Activated CD4-positive, alpha-beta T cell treated with anti-CD3 and anti-CD28 coated beads for 24 hours (primary cell): Measurements from ENCODE around the gene FARS2.
"Not testable (repeated sequence)": the region's sequence is repeated elsewhere in the genome, so short reads cannot be mapped to it uniquely, and the experiment has no call there.

Experiments used
- DNase-seq, 2 donors: peaks; one replicate each; pipeline ENCODE4 v3.0.0-alpha.2; 2020; ENCODE audit warnings: low read depth in 2 of 2

The FARS2 gene

DNA sequence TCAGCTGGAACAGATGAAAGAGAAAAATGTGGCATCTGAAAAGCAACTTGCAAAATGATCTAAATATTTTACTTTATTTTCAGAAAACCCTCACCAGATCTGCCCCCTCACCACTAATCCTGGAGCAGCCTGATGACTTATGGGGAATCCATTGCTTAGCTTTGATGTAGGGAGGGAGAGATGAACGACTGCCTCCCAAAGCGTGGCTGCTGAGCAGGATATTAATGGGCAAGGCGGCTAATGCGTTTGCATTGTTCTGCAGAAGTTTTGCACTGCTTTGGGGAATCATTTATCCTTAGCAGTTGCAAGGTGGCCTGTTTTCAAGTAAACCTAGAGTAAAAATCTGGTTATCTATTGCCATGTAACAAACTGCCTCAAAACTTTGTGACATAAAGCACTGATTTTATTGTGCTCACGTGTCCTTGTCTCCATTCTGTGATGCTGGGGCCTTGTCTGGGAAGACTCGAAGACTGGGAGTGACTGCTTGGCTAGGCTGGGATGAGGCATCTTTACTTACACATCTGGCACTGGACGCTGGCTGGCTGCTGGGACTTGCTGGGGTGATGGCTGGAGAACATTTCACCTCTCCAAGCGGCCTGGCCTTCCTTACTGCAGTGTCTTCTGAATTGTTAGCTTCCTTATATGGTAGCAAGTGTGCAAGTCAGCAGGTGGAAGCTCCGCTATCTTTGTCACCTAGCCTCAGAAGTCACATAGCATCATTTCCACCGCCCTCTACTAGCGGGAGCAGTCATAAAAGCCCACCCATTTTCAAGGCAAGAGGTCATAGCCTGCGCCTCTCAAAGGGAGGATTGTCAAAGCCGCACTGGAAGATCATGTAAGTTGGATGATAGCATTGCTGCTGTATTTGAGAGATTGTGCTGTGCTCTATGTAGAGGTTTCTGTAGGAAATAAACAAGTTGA lies 432.2 kb downstream of the FARS2 start:
- DNase-seq: no peak

DNA sequence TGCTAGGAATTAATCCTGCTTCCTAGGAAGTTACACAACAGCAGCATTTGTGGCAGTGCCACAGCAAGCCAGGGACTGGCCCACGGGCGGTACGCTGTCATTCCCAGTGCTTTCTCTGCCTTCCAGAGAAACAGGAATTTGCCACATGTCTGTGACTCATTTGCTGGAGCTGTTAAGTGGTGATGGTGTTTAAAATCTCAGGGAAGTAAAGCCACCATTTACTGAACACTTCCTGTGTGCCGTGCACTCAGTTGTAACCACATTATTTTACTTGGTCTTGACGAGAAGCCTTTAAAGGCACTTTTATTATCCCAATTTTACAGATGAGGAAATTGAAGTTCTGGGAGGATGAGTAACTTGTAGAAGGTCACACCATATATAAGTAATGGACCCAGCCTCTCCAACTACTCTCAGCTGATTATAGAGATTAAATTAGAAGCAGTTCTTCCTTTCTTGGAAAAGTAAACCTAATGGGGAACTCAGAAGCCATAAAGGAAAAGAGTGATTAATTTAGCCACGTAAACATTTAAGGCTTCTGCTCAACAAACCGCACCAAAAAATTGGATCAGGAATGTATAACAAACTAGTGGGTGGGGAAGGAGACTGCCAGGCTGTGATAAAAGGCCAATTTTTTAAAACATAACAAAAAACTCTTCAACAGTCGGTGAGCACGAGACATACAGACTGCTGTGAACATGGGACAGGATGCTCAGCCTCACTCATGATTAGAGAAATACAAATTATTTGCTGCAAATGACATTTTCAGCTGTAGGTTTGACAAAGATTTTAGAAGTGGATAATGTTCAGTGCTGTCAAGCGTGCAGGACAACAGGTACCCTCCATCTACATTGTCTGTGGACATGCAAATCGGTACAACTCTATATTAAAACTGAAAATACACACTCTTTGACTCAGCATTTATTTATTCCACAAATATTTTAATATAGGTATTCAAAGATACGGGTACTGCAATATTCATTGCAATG lies 434.2 kb downstream of the FARS2 start:
- DNase-seq: no peak

DNA sequence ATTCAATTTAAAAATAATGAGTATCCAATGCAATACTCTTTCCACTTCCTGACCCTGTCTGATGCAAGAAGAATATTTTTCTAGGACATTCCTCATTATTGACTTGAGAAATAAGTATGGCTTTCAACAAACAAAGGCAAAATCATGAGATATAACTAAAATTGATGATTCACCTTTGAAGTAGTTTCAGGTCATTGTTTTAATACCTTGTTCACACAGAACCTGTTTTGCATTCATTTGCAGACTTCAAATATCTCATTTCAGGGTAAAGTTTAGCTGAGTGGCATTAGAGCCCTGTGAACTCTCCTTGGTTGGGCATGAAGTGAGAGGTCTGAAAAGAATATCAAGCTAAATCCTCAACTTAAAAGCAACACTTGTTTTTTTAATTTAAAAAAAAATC lies 436.2 kb downstream of the FARS2 start:
- DNase-seq: no peak

DNA sequence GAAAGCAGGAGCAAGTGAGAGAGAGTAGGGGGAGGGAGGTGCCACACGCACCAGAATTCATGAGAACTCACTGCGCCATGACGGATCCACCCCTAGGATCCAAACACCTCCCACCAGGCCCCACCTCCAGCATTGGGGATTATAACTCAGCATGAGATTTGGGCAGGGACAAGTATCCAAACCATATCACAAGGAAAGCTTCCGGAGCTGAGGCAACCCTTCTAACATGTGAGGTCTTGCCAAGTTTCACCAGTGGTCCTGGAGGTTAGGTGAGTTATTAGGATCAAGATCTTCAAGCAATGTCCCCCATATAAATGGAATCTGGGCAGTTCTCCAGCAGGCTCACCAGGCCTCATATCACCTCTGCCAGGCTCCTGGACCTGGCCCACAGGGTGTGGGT lies 437.0 kb downstream of the FARS2 start:
- DNase-seq: no peak

DNA sequence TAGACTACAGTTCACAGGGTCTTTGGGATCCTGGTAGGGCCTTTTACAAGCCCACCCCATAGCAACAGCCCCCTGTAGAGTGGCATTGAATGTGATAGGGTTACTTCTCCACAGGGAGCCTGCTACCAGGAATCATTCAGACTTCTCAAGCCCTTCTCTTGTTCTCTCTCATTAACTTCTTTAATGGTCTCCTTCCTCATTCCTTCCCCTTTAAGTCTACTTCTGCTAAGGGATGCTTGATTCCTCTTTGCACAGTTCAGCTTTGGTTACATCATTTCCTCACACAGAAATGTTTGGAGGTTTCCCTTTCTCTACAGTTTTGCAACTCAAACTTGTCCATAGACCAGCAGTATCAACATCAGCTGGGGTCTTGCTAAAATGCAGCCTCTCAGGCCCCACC lies 437.8 kb downstream of the FARS2 start:
- DNase-seq: not testable (repeated sequence)

DNA sequence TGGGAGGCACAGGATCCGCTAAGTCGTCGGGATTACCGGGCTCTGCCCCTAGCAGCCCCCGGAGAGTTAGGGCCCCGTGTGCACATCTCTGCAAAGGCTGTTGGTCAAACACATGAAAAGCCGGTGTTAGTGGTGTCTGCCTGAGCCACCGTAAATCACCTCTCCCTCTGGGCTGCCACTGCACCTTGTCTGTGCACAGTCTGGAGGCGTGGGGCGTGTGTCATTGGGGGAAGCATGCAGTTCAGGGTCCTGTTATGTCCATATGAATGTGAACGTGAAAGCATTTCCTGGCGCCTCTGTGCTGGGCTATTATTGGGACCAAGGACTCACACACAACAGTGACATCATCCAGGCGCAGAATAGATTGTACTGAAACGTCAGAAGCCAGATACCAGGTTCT lies 439.9 kb downstream of the FARS2 start:
- no peak for DNase-seq

DNA sequence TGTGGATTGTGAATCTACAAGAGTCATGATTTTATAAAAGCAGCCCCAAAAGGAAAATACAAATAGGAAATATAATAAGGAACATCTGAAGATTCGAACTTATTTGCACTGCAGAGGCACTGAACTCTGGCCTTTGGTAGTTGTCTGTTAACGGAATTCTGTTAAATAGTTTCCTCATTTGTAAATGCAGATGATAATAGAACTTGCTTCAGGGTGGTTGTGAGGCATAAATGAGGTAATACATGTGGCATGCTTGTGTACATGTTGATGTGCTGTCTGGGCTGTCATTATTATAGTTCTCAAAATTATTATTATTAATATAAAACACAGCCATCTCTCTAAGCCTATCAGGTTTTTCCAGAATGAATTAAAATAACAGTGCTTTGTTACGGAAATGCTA lies 443.4 kb downstream of the FARS2 start:
- DNase-seq: no peak

DNA sequence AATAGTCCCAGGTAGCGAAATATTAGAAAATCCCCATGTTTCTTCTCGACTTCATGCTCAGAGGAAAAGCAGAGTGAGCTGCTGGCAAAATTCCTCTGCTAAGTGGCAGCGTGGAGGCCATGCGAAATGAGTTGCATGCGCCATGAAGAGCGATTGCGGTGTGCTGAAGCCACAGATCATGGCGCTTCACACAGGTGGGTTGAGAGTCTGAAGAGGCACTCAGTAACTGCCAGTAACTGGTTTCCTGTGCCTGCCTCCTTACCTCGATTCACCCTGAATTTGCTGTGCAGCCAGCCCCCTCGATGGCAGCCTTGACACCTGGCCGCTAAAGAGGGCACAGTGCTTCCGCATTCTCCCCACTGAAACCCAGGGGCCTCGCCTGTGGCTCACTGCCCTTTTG lies 443.9 kb downstream of the FARS2 start:
- DNase-seq: no peak

DNA sequence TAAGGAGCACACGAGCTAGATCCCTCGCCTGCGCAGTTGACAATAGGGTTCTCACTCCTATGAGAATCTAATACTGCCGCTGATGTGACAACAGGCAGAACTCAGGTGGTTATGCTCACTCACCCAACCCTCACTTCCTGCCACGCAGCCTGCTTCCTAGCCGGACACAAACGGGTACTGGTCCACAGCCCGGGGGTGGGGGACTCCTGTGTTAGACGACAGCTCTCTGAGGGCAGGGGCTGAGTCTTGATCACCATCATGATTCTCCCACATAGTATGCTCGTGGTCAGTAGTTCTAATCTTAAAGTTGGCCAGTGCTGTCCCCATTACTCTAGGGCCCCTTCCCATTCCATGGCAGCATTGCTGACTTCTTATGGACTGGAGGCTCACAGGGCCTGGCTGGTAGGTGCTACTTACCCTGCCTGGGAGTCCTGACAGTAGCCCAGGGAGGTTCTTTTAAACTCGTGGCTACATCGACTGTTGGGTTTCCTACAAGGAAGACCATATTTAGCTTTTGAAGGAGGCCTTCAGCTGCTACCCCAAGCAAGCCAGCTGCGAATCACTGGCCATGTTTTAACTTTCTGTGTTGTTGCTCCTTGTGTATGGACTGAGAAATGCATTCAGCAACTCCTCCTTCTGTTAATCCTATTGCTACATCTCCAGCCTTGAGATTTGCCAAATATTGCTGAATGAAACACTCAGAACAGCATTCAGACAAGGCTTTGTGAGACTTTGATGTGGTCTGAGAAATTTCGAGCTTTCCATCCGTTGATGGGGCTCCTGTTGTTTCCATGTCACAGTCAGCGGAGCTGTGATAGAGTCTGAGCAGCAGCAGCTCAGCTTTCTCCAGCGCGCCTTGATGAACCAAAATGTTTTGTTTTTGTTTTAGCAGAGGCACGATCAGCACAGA lies 445.1 kb downstream of the FARS2 start:
- no peak for DNase-seq

DNA sequence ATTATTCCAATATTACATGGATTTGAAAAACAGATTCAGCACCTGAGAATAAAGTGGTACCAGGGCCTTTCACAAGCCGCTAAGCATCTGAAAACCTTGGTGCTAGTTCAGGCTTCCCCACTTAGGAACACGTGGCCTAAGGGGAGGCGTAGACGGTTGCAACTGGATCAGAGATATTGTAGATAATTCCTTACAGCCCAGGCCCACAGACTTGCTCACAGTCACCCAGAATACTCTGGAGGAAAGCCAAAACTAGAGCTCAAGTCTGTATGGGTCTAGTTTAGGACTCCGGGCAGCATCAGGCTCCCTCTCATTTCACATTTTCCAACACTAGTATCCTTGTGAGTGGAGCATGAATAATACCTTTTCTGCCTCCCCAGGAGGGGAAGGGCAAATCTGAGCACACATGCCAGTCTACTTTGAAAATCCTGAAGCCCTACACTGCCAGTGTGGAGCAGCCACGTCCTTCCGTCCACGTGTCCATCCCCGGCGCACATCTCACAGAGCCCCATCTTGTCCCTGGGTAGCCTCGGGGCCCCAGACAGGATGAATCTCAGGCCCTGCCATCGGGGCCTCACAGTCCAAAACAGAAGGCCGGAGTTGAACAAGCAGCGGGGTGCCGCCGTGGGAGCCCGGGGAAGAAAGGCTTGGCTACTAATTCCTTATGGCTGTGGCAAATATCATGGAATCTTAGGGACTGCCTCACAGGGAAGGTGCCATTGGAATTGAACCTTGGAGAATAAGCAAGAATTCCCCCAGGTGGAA lies 446.1 kb downstream of the FARS2 start:
- no peak for DNase-seq

DNA sequence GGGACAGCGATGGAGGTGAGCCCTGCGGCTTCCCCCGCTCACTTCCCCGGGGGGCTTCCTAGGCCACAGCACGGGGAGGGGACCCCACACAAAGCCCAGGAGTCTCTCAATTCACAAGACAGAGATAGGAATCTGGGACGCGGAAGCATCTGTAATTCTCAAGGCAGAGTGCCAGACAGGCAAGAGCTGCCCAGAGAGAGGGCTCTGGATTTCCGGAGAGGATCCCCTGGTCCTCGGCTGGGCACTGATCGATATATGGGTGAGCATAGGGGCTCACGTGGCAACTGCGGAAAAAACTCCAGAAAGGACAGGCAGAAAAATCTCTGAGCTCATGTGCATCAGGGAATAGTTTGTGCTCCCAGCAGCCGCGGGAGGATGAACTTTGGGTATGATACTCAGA lies 449.2 kb downstream of the FARS2 start:
- DNase-seq: no peak

DNA sequence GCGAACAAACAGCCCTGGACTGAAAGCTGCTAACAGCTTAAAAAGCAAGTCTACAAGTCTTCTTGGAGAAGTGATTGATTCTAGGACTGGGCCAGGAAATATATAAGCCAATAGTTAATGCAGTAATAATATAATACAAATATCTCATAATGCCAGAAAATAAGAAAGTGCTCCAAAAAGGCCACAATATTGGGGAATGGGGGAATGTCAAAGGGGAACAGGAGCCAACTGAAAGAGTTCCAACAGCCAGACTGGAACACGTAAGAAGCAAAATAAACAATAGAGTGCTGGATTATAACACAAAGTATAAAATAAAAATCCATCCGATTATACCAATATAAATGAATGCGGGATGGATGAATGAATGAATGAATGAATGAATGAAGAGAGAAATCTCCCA lies 449.6 kb downstream of the FARS2 start:
- DNase-seq: no peak

DNA sequence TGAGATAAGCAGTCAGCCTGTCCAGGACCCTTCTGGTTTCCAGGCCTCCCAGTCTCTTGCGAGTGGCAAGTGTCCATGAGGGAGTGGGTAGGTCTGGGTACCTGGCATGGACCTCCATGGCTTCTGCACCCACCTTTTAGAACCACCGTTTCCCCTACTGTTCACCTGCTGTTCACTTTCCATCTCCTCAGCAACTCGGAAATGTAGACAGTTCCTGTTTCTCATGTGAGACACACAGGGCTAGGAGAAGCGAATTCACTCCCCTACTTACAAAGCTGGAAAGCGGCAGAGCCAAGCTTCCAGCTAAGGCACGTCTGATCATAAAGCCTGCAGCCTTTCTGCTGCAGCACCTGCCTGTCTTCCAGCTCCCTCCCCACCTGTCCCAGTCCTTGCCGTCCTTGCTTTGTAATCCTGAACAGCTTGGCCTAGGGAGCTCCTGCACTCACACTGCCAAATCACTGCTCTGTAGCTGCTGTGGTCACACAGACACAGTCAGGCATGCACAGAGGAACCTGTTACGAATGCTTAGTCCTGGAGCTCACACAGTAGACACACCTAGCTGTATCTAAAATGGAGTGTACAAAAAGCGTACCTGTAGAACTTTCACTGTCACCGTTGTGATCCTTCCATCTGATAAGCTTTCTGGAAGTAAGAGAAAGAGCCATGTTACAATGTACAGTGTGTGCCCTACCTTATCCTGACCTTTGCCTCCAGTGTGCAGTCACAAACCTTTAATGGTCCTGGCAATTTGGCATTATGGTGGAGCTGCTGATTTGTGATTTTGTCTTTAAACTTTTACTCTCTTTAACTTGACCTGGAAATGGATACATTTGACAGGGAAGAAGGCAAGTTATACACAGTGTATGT lies 451.3 kb downstream of the FARS2 start:
- DNase-seq: no peak

DNA sequence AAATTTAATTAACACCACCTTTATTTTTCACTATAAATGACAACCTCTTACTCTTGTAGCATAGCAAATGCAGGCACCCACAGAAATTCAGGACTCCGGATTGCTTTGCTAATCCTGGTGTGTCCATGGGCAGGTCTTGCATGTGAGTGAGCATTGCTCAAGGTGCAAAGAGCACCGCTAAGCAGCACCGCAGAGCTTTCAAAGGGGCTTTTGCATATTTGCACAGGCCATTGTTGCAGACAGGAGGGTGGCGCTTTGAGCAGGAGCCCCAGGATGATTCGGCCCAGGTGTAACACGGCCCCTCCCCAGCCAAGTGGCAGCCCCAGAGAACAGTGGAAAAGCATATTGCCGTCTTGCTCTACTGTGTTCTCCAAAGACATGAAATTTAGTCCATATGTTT lies 452.2 kb downstream of the FARS2 start:
- DNase-seq: no peak

DNA sequence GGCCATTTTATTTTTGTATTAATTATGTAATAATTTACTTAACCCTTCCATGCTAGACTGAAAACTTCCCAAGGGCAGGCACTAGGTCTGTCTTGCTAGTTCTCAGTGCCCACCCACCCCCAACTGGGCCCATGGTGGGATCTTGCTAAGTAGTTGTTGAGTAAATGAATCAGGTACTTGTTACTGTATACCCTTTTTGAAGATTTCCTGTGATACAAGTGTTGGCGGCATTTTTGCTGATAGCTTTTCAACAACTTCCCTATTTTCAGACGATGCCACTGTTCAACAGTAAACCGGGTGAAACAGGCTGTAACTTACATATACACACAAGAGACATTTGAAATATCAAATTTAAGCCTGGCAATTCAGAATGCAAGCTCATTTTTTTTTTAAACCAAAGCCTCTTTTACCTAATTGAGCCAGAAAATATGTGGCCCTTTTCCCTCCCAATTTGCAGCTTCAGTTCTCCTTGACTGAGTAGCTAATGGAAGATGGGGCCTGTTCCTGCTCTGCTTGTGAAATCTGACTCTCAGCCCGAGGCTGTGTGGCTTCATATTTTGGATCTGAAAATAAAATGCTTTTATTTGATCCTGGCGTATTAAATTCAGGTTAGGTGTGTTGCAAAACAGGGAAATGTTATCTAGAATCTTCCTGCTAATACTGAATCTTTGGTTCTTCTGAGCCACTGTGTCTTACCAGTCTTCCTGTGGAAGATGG lies 457.1 kb downstream of the FARS2 start:
- DNase-seq: no peak

DNA sequence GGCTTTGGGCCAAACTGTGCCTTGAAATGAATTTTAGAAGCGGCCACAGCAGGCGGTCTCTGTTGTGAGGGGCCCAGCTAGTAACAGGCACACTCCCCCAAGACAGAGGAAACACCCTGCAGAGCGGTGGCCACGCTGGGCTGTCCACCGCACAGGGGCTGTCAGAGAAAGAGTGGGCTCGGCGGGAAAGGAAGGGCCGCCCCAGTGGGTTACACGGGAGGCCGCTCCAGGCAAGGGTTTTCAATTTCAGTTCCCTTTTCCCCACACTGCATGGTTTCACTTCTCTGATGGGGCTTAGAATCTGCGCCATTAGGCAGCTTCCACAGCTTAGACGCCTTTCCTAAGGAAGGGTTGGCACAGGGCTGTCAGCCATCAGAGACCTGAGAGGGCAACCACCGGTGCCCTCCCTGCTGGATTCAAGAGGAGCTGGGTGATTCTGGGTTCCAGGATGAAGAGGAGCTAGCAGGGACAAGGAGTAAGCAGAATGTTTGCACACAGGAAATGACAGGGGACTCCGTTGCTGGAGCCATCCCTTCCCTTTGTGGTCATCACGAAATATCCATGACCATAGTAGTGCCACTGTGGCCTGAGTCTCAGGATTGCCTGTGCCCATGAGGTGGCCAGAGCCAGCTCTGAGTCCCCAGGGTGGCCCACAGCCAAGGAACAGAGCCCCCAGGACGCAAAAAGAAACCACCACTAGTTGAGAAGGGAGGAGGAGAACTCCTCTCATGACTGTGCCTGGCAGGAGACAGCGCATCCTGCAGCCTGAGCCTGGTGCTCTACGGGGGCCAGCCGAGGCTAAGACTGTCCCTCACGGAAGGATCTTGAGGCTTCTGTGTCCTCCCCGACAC lies 462.8 kb downstream of the FARS2 start:
- DNase-seq: no peak

DNA sequence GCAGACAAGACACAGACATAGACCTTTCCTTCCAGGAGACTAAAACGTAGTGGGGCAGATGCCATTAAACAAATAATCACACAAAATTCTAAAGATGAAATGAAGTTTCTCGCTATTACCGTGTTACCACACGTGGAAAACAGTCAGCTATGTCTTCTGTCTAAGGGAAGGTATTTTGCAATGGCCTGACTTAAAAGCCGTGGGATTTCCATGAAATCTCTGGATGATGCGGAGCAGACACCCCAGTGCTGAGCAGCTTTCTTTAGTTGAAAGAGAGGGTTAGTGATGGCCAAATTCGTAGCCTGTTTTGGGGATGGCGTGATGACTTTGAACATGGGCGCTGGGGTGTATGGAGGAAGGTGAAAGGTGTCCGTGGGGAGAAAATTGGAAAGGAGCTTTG lies 463.6 kb downstream of the FARS2 start:
- DNase-seq: no peak
